H1 (cell line): ENCODE measurements around the gene POLG. TPM values are rescaled to one million over a fixed set of nuclear protein-coding genes. Genes with fewer than 3 reads are reported as not detected.

Source experiments
- CTCF ChIA-PET: fragments of 300-600 bp; sonication (Branson Sonifier 250); formaldehyde crosslinking; loops from one replicate; lab custom pipeline; 2021; ENCODE audit not compliant: partially characterized antibody; lab: Charles Lee
- POLR2A ChIA-PET: fragments of 300-600 bp; sonication (Branson Sonifier 250); formaldehyde crosslinking; loops from one replicate; lab custom pipeline; 2021; ENCODE audit warnings: inconsistent platforms; ENCODE audit not compliant: partially characterized antibody; lab: Charles Lee
- DNase-seq, 2 experiments: peaks; one replicate each; pipeline versions ENCODE4 v3.0.0 to v3.0.0-alpha.2; 2010 to 2022; ENCODE audit warnings: low spot score in 2 of 2, low read depth in 1 of 2, mixed read lengths in 1 of 2
- FAIRE-seq: peaks from 2 replicates; lab custom pipeline; 2011; peaks lifted over from hg19 to GRCh38; lab: Jason Lieb, UNC
- H2AFZ ChIP-seq: 2 replicates; pipeline ENCODE4 v1.8.1; 2012; ENCODE audit warnings: low read length, inconsistent platforms
- H2AK5ac ChIP-seq: 2 replicates; pipeline ENCODE4 v1.6.1; 2013; ENCODE audit warnings: low read depth, low read length
- H2BK120ac ChIP-seq: replicated peaks from 2 replicates; pipeline ENCODE3; 2013; ENCODE audit warnings: low read depth, low read length, inconsistent platforms
- H2BK12ac ChIP-seq: 2 replicates; pipeline ENCODE4 v1.6.1; 2013; ENCODE audit warnings: low read depth, low read length
- H2BK15ac ChIP-seq: 2 replicates; pipeline ENCODE4 v1.6.1; 2013; ENCODE audit warnings: low read length
- H2BK20ac ChIP-seq: 2 replicates; pipeline ENCODE4 v1.6.1; 2013; ENCODE audit warnings: low read length
- H2BK5ac ChIP-seq: 2 replicates; pipeline ENCODE4 v1.6.1; 2013; ENCODE audit warnings: low read depth, low read length
- H3K14ac ChIP-seq: 2 replicates; pipeline ENCODE4 v1.6.1; 2013; ENCODE audit warnings: inconsistent platforms; ENCODE audit not compliant: insufficient read length
- H3K18ac ChIP-seq: 2 replicates; pipeline ENCODE4 v1.6.1; 2013; ENCODE audit warnings: low read length; ENCODE audit errors: extremely low read depth
- H3K23ac ChIP-seq: 2 replicates; pipeline ENCODE4 v1.6.1; 2013; ENCODE audit warnings: inconsistent platforms; ENCODE audit not compliant: insufficient read length
- H3K23me2 ChIP-seq: 2 replicates; pipeline ENCODE4 v1.6.1; 2013; ENCODE audit warnings: low read depth, low read length
- H3K27ac ChIP-seq: 2 replicates; pipeline ENCODE4 v1.6.1; 2011; ENCODE audit warnings: low read depth, low read length, inconsistent platforms
- H3K27me3 ChIP-seq, 4 experiments: replicated peaks in 1 of 4; 1 replicate in 1 of 4; 2 replicates in 3 of 4; pipeline versions ENCODE4 v1.6.1 to v1.8.1; 2011 to 2013; ENCODE audit warnings: low read length in 3 of 4, mild to moderate bottlenecking in 3 of 4, inconsistent platforms in 2 of 4, mixed read lengths in 2 of 4, moderate library complexity in 1 of 4; ENCODE audit not compliant: control insufficient read depth in 3 of 4, insufficient read depth in 3 of 4; ENCODE audit errors: extremely low read depth in 1 of 4
- H3K36me3 ChIP-seq, 4 experiments: 2 replicates each; pipeline versions ENCODE4 v1.6.1 to v1.8.1; 2011 to 2013; ENCODE audit warnings: mild to moderate bottlenecking in 4 of 4, low read length in 3 of 4, moderate library complexity in 2 of 4, control low read depth in 1 of 4, inconsistent platforms in 1 of 4; ENCODE audit not compliant: insufficient read depth in 4 of 4, control insufficient read depth in 2 of 4
- H3K4ac ChIP-seq: replicated peaks from 2 replicates; pipeline ENCODE3; 2013; ENCODE audit warnings: low read length, low read depth, mixed read lengths, inconsistent platforms; ENCODE audit not compliant: insufficient read length
- H3K4me1 ChIP-seq, 4 experiments: replicated peaks in 1 of 4; 1 replicate in 1 of 4; 2 replicates in 3 of 4; pipeline versions ENCODE4 v1.6.1 to v1.8.1; 2011 to 2013; ENCODE audit warnings: low read length in 3 of 4, inconsistent platforms in 2 of 4, mixed read lengths in 1 of 4; ENCODE audit not compliant: insufficient read depth in 4 of 4, control insufficient read depth in 3 of 4
- H3K4me2 ChIP-seq, 2 experiments: 2 replicates each; pipeline versions ENCODE4 v1.6.1 to v1.8.1; 2011 to 2013; ENCODE audit warnings: low read depth in 2 of 2, low read length in 2 of 2, control low read depth in 1 of 2, inconsistent platforms in 1 of 2, mild to moderate bottlenecking in 1 of 2; ENCODE audit not compliant: insufficient read depth in 1 of 2
- H3K4me3 ChIP-seq, 4 experiments: fragments of 200-600, 300-600 bp in 1 of 4; sonication (generic), shearing (Covaris generic), sonication (Bioruptor Twin) in 1 of 4; 2 replicates each; pipeline versions ENCODE4 v1.5.1 to v1.8.1; 2011 to 2016; ENCODE audit warnings: low read length in 4 of 4, low read depth in 3 of 4, control low read depth in 2 of 4, inconsistent platforms in 2 of 4, mild to moderate bottlenecking in 2 of 4, mixed read lengths in 1 of 4, moderate library complexity in 1 of 4; ENCODE audit not compliant: insufficient read depth in 2 of 4; ENCODE audit errors: extremely low read depth in 1 of 4
- H3K56ac ChIP-seq: replicated peaks from 2 replicates; pipeline ENCODE3; 2013; ENCODE audit warnings: low read depth, mild to moderate bottlenecking, mixed read lengths, low read length, inconsistent platforms; ENCODE audit not compliant: insufficient read length
- H3K79me1 ChIP-seq: 2 replicates; pipeline ENCODE4 v1.6.1; 2013; ENCODE audit warnings: low read depth, low read length, control low read depth
- H3K79me2 ChIP-seq, 2 experiments: 2 replicates each; pipeline versions ENCODE4 v1.6.1 to v1.8.1; 2012 to 2013; ENCODE audit warnings: low read length in 2 of 2, mild to moderate bottlenecking in 2 of 2, inconsistent platforms in 1 of 2; ENCODE audit not compliant: insufficient read depth in 2 of 2, control insufficient read depth in 1 of 2
- H3K9ac ChIP-seq, 4 experiments: replicated peaks in 1 of 4; 1 replicate in 1 of 4; 2 replicates in 3 of 4; pipeline versions ENCODE4 v1.6.1 to v1.8.1; 2011 to 2013; ENCODE audit warnings: low read depth in 3 of 4, low read length in 3 of 4, control low read depth in 2 of 4, mild to moderate bottlenecking in 2 of 4, moderate library complexity in 2 of 4, inconsistent platforms in 1 of 4; ENCODE audit errors: extremely low read depth in 1 of 4
- H3K9me3 ChIP-seq, 2 experiments: 2 replicates each; pipeline versions ENCODE4 v1.6.1 to v1.8.1; 2012 to 2013; ENCODE audit warnings: mild to moderate bottlenecking in 2 of 2, moderate library complexity in 2 of 2, control low read depth in 1 of 2, inconsistent platforms in 1 of 2, low read depth in 1 of 2, low read length in 1 of 2, mixed read lengths in 1 of 2; ENCODE audit not compliant: insufficient read depth in 2 of 2
- H4K20me1 ChIP-seq, 2 experiments: replicated peaks in 1 of 2; 2 replicates each; pipeline versions ENCODE3 to v1.8.1; 2011 to 2013; ENCODE audit warnings: inconsistent platforms in 2 of 2, low read length in 2 of 2, mild to moderate bottlenecking in 1 of 2; ENCODE audit not compliant: insufficient read depth in 2 of 2, control insufficient read depth in 1 of 2
- H4K5ac ChIP-seq: 2 replicates; pipeline ENCODE4 v1.6.1; 2013; ENCODE audit warnings: low read length, low read depth, mixed read lengths, inconsistent platforms; ENCODE audit not compliant: insufficient read length
- H4K8ac ChIP-seq: 2 replicates; pipeline ENCODE4 v1.8.0; 2013; ENCODE audit warnings: mild to moderate bottlenecking, moderate library complexity, low read length, inconsistent platforms; ENCODE audit not compliant: insufficient read depth; ENCODE audit errors: extremely low read depth
- H4K91ac ChIP-seq: replicated peaks from 2 replicates; pipeline ENCODE3; 2013; ENCODE audit warnings: low read length, mixed read lengths, inconsistent platforms; ENCODE audit not compliant: insufficient read length
- CBX8 ChIP-seq: fragments of 300-800, 300-1000 bp; sonication (generic); IDR thresholded peaks from 2 replicates; pipeline ENCODE4 v1.7.1; 2016; ENCODE audit warnings: low read depth, low read length, borderline replicate concordance
- CHD1 ChIP-seq: IDR thresholded peaks from 2 replicates; pipeline ENCODE4 v1.6.1; 2012; ENCODE audit warnings: low read depth, low read length, improper control_type of control experiment
- EZH2 ChIP-seq: fragments of 200-600 bp; sonication (generic); IDR thresholded peaks from 2 replicates; pipeline ENCODE4 v1.7.1; 2012; ENCODE audit warnings: low read depth, mild to moderate bottlenecking, moderate library complexity, low read length, inconsistent platforms; ENCODE audit not compliant: severe bottlenecking
- RNF2 ChIP-seq: fragments of 200-900, 300-1000 bp; sonication (generic); IDR thresholded peaks from 2 replicates; pipeline ENCODE4 v1.7.1; 2016; ENCODE audit warnings: borderline replicate concordance, low read depth, mild to moderate bottlenecking, antibody characterized with exemption, low read length; ENCODE audit not compliant: poor library complexity, severe bottlenecking; ENCODE audit errors: missing control alignments
- RXRA ChIP-seq: IDR thresholded peaks from 2 replicates; pipeline ENCODE4 v1.6.1; 2011; ENCODE audit warnings: low read depth, mild to moderate bottlenecking, low read length, moderate library complexity; ENCODE audit not compliant: insufficient read depth
- SAP30 ChIP-seq: fragments of 300-600 bp; sonication (generic); IDR thresholded peaks from 2 replicates; pipeline ENCODE4 v1.7.1; 2012; ENCODE audit warnings: low read length, moderate library complexity, mild to moderate bottlenecking, inconsistent platforms; ENCODE audit not compliant: insufficient read depth, insufficient replicate concordance
- SUZ12 ChIP-seq: fragments of 200-600 bp; sonication (generic); IDR thresholded peaks from 2 replicates; pipeline ENCODE4 v1.6.1; 2012; ENCODE audit warnings: mild to moderate bottlenecking, inconsistent platforms, low read length, moderate library complexity, mixed read lengths
- WGBS, 2 experiments: shearing (Covaris generic) in 1 of 2; methylation state at CpG; one replicate each; pipeline versions ENCODE4 v1.1.6 to v1.1.7; 2013 to 2015; ENCODE audit warnings: low lambda C conversion rate in 2 of 2, mixed read lengths in 2 of 2, inconsistent platforms in 1 of 2, low coverage in 1 of 2, missing lambda C conversion rate in 1 of 2; ENCODE audit not compliant: insufficient replicate concordance in 2 of 2, insufficient coverage in 1 of 2, insufficient read length in 1 of 2; ENCODE audit errors: extremely low coverage in 1 of 2, missing lambda C conversion rate in 1 of 2; 5-methylcytosine and 5-hydroxymethylcytosine counted together
- polyA plus RNA-seq, 7 experiments: library from polyadenylated mRNA; depleted of rRNA in 3 of 7; stranded (reverse) in 5 of 7; unstranded in 2 of 7; fragments of >200 nt in 5 of 7; fragments of 200-250 nt in 2 of 7; gene quantifications; 1 replicate in 5 of 7; 2 replicates in 1 of 7; 4 replicates in 1 of 7; pipeline versions ENCODE4 v1.2.1 to v1.2.3, GENCODE V29; 2011 to 2013; ENCODE audit warnings: missing spikeins in 2 of 7, mixed read lengths in 2 of 7
- total RNA-seq: library from RNA; stranded (reverse); fragmentation: NEBNext Ultra II Directional; extraction: Animal tissue kit (Norgen Biotek cat#: 25700); gene quantifications from 2 replicates; pipeline ENCODE4 v1.2.1, GENCODE V29; 2021

POLG gene
- total and polyA plus RNA-seq, 2 of the 8 experiments (the other 6 are each of a cell fraction or from before 2014, with no cell fraction given): 14.8 to 52.3 TPM

GRCh38 chr15:89375093-89376005, 40.7 kb upstream of the POLG start:
- Histone ChIP-seq H2BK15ac (no peak overlapping the region), H3K23ac (no peak overlapping the region), H3K27ac (no peak overlapping the region), H4K20me1 (peaks cover 7 to 25% of the 10 kb centered on the region in 2 experiments), H3K9ac (no peak overlapping the region), H3K18ac (no peak overlapping the region), H3K79me1 (no peaks in the 10 kb centered on the region), H2AFZ (no peak overlapping the region), H3K56ac (no peak overlapping the region), H3K4me2 (no peak overlapping the region), H2BK20ac (no peak overlapping the region), H3K36me3 (peaks cover 0 to 8% (median 0%) of the 10 kb centered on the region in 4 experiments; a peak in 1 of 8 replicates), H3K27me3 (peaks cover 97 to 100% (median 99%) of the 10 kb centered on the region in 4 experiments), H3K4ac (no peak overlapping the region), H3K79me2 (no peaks in the 10 kb centered on the region), H3K23me2 (peaks cover 11% of the 10 kb centered on the region; the same call in 1 of the 2 replicates), H2BK5ac (no peak overlapping the region), H4K5ac (no peak overlapping the region), H3K14ac (no peak overlapping the region), H4K91ac (no peak overlapping the region), H2AK5ac (no peak overlapping the region), H3K9me3 (no peaks in the 10 kb centered on the region), H2BK120ac (no peak overlapping the region), H4K8ac (no peak overlapping the region), H3K4me1 (peaks cover 20 to 42% (median 31%) of the 10 kb centered on the region in 4 experiments), H3K4me3 (no peak overlapping the region), H2BK12ac (0 out of 2 replicates have a peak overlapping the region, but pooled peaks have one; percentile 62)
- ChIA-PET CTCF (interaction anchor here (0.6 to 6.6 kb wide), 4 partner anchors 43 to 242 kb away, joined by 4 to 62 read pairs (median 6); no protein-coding TSS in a partner anchor), POLR2A (interaction anchor here (0.8 to 2.8 kb wide), 5 partner anchors 12 to 32 kb away, joined by 3 to 7 read pairs (median 3); no protein-coding TSS in a partner anchor)
- 17% methylated on average over 9 of the region's 9 CpGs; no CpG with 5 or more reads in 1 of the 2 experiments for WGBS, 2 experiments
- FAIRE-seq: no peak
- TF ChIP-seq RNF2: peak; percentile 53
- peak; percentile 82; the same call in 1 of the 2 replicates for TF ChIP-seq CBX8
- no peak for TF ChIP-seq CHD1
- peak; percentile 73; the same call in 1 of the 2 replicates for TF ChIP-seq SUZ12
- no peak for TF ChIP-seq SAP30
- TF ChIP-seq EZH2: peak; percentile 88
- TF ChIP-seq RXRA: no peak
- DNase-seq: no peak
